GM12878 (cell line): ENCODE data around the gene FGD3. TPM values are rescaled to one million over a fixed set of nuclear protein-coding genes. Genes with fewer than 3 reads are reported as not detected.

ENCODE experiments used
- ASH2L ChIP-seq: fragments of 300-600, 200-600 bp; sonication (generic); IDR thresholded peaks from 2 replicates; pipeline ENCODE4 v1.6.1; 2017; ENCODE audit warnings: low read depth, mild to moderate bottlenecking, borderline replicate concordance
- ELK1 ChIP-seq: IDR thresholded peaks from 2 replicates; pipeline ENCODE4 v1.6.1; 2012; ENCODE audit warnings: low read depth, low read length, improper control_type of control experiment
- ETV6 ChIP-seq, 2 experiments: fragments of 450-650 bp in 1 of 2; IDR thresholded peaks in 1 of 2; conservative IDR thresholded peaks in 1 of 2; 2 replicates each; pipeline ENCODE4 v1.6.1; 2014; ENCODE audit warnings: antibody characterized with exemption in 1 of 2, borderline replicate concordance in 1 of 2, low read depth in 1 of 2, mild to moderate bottlenecking in 1 of 2, moderate library complexity in 1 of 2
- MEF2A ChIP-seq: IDR thresholded peaks from 2 replicates; pipeline ENCODE4 v1.6.1; 2011; ENCODE audit warnings: low read depth, mild to moderate bottlenecking, low read length, moderate library complexity; ENCODE audit not compliant: insufficient read depth
- NR2F1 ChIP-seq: fragments of 450-650 bp; conservative IDR thresholded peaks from 2 replicates; pipeline ENCODE4 v1.6.1; 2017; ENCODE audit warnings: mild to moderate bottlenecking
- PAX8 ChIP-seq: fragments of 450-650 bp; IDR thresholded peaks from 2 replicates; pipeline ENCODE4 v1.6.1; 2017; ENCODE audit warnings: mild to moderate bottlenecking, moderate library complexity
- POLR2AphosphoS5 ChIP-seq: IDR thresholded peaks from 2 replicates; pipeline ENCODE4 v1.6.1; 2011; ENCODE audit warnings: mild to moderate bottlenecking, low read length, inconsistent platforms
- RAD51 ChIP-seq: fragments of 450-650 bp; IDR thresholded peaks from 2 replicates; pipeline ENCODE4 v1.6.1; 2016; ENCODE audit warnings: moderate library complexity, mild to moderate bottlenecking, inconsistent platforms
- SUZ12 ChIP-seq: fragments of 200-600 bp; sonication (generic); IDR thresholded peaks from one replicate; pipeline ENCODE4 v1.6.1; 2018; ENCODE audit warnings: antibody characterized with exemption, mild to moderate bottlenecking; ENCODE audit not compliant: unreplicated experiment
- TAF1 ChIP-seq: IDR thresholded peaks from 2 replicates; pipeline ENCODE4 v1.6.1; 2011; ENCODE audit warnings: mild to moderate bottlenecking, low read depth, low read length, borderline replicate concordance
- TBL1XR1 ChIP-seq: IDR thresholded peaks from 2 replicates; pipeline ENCODE4 v1.6.1; 2012; ENCODE audit warnings: low read depth, low read length, improper control_type of control experiment
- ZBTB11 ChIP-seq: fragments of 450-650 bp; formaldehyde crosslinking; IDR thresholded peaks from 2 replicates; pipeline ENCODE4 v1.5.0; 2022; ENCODE audit warnings: mild to moderate bottlenecking, missing genetic modification characterization
- polyA plus RNA-seq, 11 experiments: library from polyadenylated mRNA; depleted of rRNA in 4 of 11; unstranded in 6 of 11; stranded (reverse) in 5 of 11; fragments of >200 nt; fragmentation: Nextera tagmentation in 4 of 11; fragmentation: Illumina TruSeq in 1 of 11; extraction: Ambion mirVana in 4 of 11; extraction: Trizol in 1 of 11; gene quantifications; 1 replicate in 1 of 11; 2 replicates in 10 of 11; pipeline versions ENCODE4 v1.2.1 to v1.2.3, GENCODE V29; 2011 to 2016; ENCODE audit warnings: inconsistent platforms in 2 of 11, missing spikeins in 2 of 11, low read depth in 1 of 11
- total RNA-seq, 4 experiments: library from RNA; depleted of rRNA in 3 of 4; stranded (reverse); fragments of >200 nt in 3 of 4; fragmentation: Illumina TruSeq in 1 of 4; extraction: Trizol in 1 of 4; gene quantifications; 2 replicates each; pipeline versions ENCODE4 v1.2.1 to v1.2.3, GENCODE V29; 2013 to 2021
- TF ChIP-seq, protein P1 (sequence below): fragments of 450-650 bp; IDR thresholded peaks from 2 replicates; pipeline ENCODE4 v1.6.1; 2017; ENCODE audit warnings: antibody characterized with exemption, mild to moderate bottlenecking, moderate library complexity
- TF ChIP-seq, protein P2 (sequence below): IDR thresholded peaks from 2 replicates; pipeline ENCODE4 v1.6.1; 2012; ENCODE audit warnings: improper control_type of control experiment, low read depth, low read length; ENCODE audit not compliant: insufficient replicate concordance

FGD3 gene
- total and polyA plus RNA-seq, 10 of the 15 experiments (the other 5 are each of a cell fraction or from before 2014, with no cell fraction given), result 0.26 to 18.1 (median 12.4) TPM

DNA sequence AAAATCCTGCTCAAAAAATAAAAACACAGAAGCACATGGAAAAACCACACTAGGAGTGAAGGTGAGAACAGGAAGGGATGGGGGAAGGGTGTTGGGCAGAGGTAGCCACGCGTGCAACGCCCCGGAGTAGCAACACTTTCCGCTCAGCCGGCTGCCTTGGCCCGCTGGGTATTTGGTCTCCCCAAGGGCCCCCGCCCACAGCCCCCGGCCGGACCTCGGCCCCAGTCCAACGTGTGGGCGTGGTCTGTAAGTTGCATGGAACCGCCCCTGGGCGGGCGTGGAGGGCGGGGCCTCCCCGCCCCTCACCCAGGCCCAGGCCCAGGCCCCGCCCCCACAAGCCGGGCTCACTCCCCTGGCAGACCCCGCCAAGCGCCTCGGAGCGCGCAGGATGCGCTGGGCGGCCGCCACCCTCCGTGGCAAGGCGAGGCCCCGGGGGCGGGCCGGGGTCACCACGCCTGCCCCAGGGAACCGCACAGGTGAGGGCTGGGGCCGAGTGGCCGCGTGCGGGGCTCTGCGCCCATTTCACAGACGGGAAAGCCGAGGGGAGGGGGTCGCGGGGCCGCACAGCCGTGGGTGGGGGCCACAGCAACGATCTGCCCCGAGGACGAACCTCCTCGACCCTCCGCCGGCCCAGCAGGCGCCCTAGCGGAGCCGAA, 111.2 kb downstream of the FGD3 start, which contains the start of gene SUSD3 (continued):
- no peak for TF ChIP-seq ZBTB11 (CRISPR knock-in tag)
- TF ChIP-seq RAD51, result no peak
- TF ChIP-seq, protein P1, sequence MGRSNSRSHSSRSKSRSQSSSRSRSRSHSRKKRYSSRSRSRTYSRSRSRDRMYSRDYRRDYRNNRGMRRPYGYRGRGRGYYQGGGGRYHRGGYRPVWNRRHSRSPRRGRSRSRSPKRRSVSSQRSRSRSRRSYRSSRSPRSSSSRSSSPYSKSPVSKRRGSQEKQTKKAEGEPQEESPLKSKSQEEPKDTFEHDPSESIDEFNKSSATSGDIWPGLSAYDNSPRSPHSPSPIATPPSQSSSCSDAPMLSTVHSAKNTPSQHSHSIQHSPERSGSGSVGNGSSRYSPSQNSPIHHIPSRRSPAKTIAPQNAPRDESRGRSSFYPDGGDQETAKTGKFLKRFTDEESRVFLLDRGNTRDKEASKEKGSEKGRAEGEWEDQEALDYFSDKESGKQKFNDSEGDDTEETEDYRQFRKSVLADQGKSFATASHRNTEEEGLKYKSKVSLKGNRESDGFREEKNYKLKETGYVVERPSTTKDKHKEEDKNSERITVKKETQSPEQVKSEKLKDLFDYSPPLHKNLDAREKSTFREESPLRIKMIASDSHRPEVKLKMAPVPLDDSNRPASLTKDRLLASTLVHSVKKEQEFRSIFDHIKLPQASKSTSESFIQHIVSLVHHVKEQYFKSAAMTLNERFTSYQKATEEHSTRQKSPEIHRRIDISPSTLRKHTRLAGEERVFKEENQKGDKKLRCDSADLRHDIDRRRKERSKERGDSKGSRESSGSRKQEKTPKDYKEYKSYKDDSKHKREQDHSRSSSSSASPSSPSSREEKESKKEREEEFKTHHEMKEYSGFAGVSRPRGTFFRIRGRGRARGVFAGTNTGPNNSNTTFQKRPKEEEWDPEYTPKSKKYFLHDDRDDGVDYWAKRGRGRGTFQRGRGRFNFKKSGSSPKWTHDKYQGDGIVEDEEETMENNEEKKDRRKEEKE, result no peak
- TF ChIP-seq POLR2AphosphoS5, result no peak
- TF ChIP-seq SUZ12, result no peak
- TF ChIP-seq TBL1XR1, result no peak
- peak; percentile 90 for TF ChIP-seq NR2F1
- TF ChIP-seq PAX8, result no peak
- TF ChIP-seq, protein P2, sequence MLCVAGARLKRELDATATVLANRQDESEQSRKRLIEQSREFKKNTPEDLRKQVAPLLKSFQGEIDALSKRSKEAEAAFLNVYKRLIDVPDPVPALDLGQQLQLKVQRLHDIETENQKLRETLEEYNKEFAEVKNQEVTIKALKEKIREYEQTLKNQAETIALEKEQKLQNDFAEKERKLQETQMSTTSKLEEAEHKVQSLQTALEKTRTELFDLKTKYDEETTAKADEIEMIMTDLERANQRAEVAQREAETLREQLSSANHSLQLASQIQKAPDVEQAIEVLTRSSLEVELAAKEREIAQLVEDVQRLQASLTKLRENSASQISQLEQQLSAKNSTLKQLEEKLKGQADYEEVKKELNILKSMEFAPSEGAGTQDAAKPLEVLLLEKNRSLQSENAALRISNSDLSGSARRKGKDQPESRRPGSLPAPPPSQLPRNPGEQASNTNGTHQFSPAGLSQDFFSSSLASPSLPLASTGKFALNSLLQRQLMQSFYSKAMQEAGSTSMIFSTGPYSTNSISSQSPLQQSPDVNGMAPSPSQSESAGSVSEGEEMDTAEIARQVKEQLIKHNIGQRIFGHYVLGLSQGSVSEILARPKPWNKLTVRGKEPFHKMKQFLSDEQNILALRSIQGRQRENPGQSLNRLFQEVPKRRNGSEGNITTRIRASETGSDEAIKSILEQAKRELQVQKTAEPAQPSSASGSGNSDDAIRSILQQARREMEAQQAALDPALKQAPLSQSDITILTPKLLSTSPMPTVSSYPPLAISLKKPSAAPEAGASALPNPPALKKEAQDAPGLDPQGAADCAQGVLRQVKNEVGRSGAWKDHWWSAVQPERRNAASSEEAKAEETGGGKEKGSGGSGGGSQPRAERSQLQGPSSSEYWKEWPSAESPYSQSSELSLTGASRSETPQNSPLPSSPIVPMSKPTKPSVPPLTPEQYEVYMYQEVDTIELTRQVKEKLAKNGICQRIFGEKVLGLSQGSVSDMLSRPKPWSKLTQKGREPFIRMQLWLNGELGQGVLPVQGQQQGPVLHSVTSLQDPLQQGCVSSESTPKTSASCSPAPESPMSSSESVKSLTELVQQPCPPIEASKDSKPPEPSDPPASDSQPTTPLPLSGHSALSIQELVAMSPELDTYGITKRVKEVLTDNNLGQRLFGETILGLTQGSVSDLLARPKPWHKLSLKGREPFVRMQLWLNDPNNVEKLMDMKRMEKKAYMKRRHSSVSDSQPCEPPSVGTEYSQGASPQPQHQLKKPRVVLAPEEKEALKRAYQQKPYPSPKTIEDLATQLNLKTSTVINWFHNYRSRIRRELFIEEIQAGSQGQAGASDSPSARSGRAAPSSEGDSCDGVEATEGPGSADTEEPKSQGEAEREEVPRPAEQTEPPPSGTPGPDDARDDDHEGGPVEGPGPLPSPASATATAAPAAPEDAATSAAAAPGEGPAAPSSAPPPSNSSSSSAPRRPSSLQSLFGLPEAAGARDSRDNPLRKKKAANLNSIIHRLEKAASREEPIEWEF, result no peak
- TF ChIP-seq ASH2L, result no peak
- TF ChIP-seq ELK1, result no peak
- no peak for TF ChIP-seq ETV6 (conservative IDR thresholded peaks at IDR 0.05 in 1 of 2, IDR thresholded peaks at IDR 0.05 in 1 of 2; ENCODE audit: borderline replicate concordance in 1 of 2, low read depth in 1 of 2)
- 0 out of 2 replicates have a peak, but pooled peaks have one; percentile 23 for TF ChIP-seq TAF1
- TF ChIP-seq MEF2A, result no peak
